H1 (cell line): Measurements from ENCODE around the gene LSM3. TPM values are rescaled to one million over a fixed set of nuclear protein-coding genes. Genes with fewer than 3 reads are reported as not detected.

Experiments
- CTCF ChIA-PET: fragments of 300-600 bp; sonication (Branson Sonifier 250); formaldehyde crosslinking; loops from one replicate; lab custom pipeline; 2021; ENCODE audit not compliant: partially characterized antibody; lab: Charles Lee
- POLR2A ChIA-PET: fragments of 300-600 bp; sonication (Branson Sonifier 250); formaldehyde crosslinking; loops from one replicate; lab custom pipeline; 2021; ENCODE audit warnings: inconsistent platforms; ENCODE audit not compliant: partially characterized antibody; lab: Charles Lee
- DNase-seq, 2 experiments: peaks; one replicate each; pipeline versions ENCODE4 v3.0.0 to v3.0.0-alpha.2; 2010 to 2022; ENCODE audit warnings: low spot score in 2 of 2, low read depth in 1 of 2, mixed read lengths in 1 of 2
- FAIRE-seq: peaks from 2 replicates; lab custom pipeline; 2011; peaks lifted over from hg19 to GRCh38; lab: Jason Lieb, UNC
- H2AFZ ChIP-seq: 2 replicates; pipeline ENCODE4 v1.8.1; 2012; ENCODE audit warnings: low read length, inconsistent platforms
- H2AK5ac ChIP-seq: 2 replicates; pipeline ENCODE4 v1.6.1; 2013; ENCODE audit warnings: low read depth, low read length
- H2BK120ac ChIP-seq: replicated peaks from 2 replicates; pipeline ENCODE3; 2013; ENCODE audit warnings: low read depth, low read length, inconsistent platforms
- H2BK12ac ChIP-seq: 2 replicates; pipeline ENCODE4 v1.6.1; 2013; ENCODE audit warnings: low read depth, low read length
- H2BK15ac ChIP-seq: 2 replicates; pipeline ENCODE4 v1.6.1; 2013; ENCODE audit warnings: low read length
- H2BK20ac ChIP-seq: 2 replicates; pipeline ENCODE4 v1.6.1; 2013; ENCODE audit warnings: low read length
- H2BK5ac ChIP-seq: 2 replicates; pipeline ENCODE4 v1.6.1; 2013; ENCODE audit warnings: low read depth, low read length
- H3K14ac ChIP-seq: 2 replicates; pipeline ENCODE4 v1.6.1; 2013; ENCODE audit warnings: inconsistent platforms; ENCODE audit not compliant: insufficient read length
- H3K18ac ChIP-seq: 2 replicates; pipeline ENCODE4 v1.6.1; 2013; ENCODE audit warnings: low read length; ENCODE audit errors: extremely low read depth
- H3K23ac ChIP-seq: 2 replicates; pipeline ENCODE4 v1.6.1; 2013; ENCODE audit warnings: inconsistent platforms; ENCODE audit not compliant: insufficient read length
- H3K23me2 ChIP-seq: 2 replicates; pipeline ENCODE4 v1.6.1; 2013; ENCODE audit warnings: low read depth, low read length
- H3K27ac ChIP-seq: 2 replicates; pipeline ENCODE4 v1.6.1; 2011; ENCODE audit warnings: low read depth, low read length, inconsistent platforms
- H3K27me3 ChIP-seq, 4 experiments: replicated peaks in 1 of 4; 1 replicate in 1 of 4; 2 replicates in 3 of 4; pipeline versions ENCODE4 v1.6.1 to v1.8.1; 2011 to 2013; ENCODE audit warnings: low read length in 3 of 4, mild to moderate bottlenecking in 3 of 4, inconsistent platforms in 2 of 4, mixed read lengths in 2 of 4, moderate library complexity in 1 of 4; ENCODE audit not compliant: control insufficient read depth in 3 of 4, insufficient read depth in 3 of 4; ENCODE audit errors: extremely low read depth in 1 of 4
- H3K36me3 ChIP-seq, 4 experiments: 2 replicates each; pipeline versions ENCODE4 v1.6.1 to v1.8.1; 2011 to 2013; ENCODE audit warnings: mild to moderate bottlenecking in 4 of 4, low read length in 3 of 4, moderate library complexity in 2 of 4, control low read depth in 1 of 4, inconsistent platforms in 1 of 4; ENCODE audit not compliant: insufficient read depth in 4 of 4, control insufficient read depth in 2 of 4
- H3K4ac ChIP-seq: replicated peaks from 2 replicates; pipeline ENCODE3; 2013; ENCODE audit warnings: low read length, low read depth, mixed read lengths, inconsistent platforms; ENCODE audit not compliant: insufficient read length
- H3K4me1 ChIP-seq, 4 experiments: replicated peaks in 1 of 4; 1 replicate in 1 of 4; 2 replicates in 3 of 4; pipeline versions ENCODE4 v1.6.1 to v1.8.1; 2011 to 2013; ENCODE audit warnings: low read length in 3 of 4, inconsistent platforms in 2 of 4, mixed read lengths in 1 of 4; ENCODE audit not compliant: insufficient read depth in 4 of 4, control insufficient read depth in 3 of 4
- H3K4me2 ChIP-seq, 2 experiments: 2 replicates each; pipeline versions ENCODE4 v1.6.1 to v1.8.1; 2011 to 2013; ENCODE audit warnings: low read depth in 2 of 2, low read length in 2 of 2, control low read depth in 1 of 2, inconsistent platforms in 1 of 2, mild to moderate bottlenecking in 1 of 2; ENCODE audit not compliant: insufficient read depth in 1 of 2
- H3K4me3 ChIP-seq, 4 experiments: fragments of 200-600, 300-600 bp in 1 of 4; sonication (generic), shearing (Covaris generic), sonication (Bioruptor Twin) in 1 of 4; 2 replicates each; pipeline versions ENCODE4 v1.5.1 to v1.8.1; 2011 to 2016; ENCODE audit warnings: low read length in 4 of 4, low read depth in 3 of 4, control low read depth in 2 of 4, inconsistent platforms in 2 of 4, mild to moderate bottlenecking in 2 of 4, mixed read lengths in 1 of 4, moderate library complexity in 1 of 4; ENCODE audit not compliant: insufficient read depth in 2 of 4; ENCODE audit errors: extremely low read depth in 1 of 4
- H3K56ac ChIP-seq: replicated peaks from 2 replicates; pipeline ENCODE3; 2013; ENCODE audit warnings: low read depth, mild to moderate bottlenecking, mixed read lengths, low read length, inconsistent platforms; ENCODE audit not compliant: insufficient read length
- H3K79me1 ChIP-seq: 2 replicates; pipeline ENCODE4 v1.6.1; 2013; ENCODE audit warnings: low read depth, low read length, control low read depth
- H3K79me2 ChIP-seq, 2 experiments: 2 replicates each; pipeline versions ENCODE4 v1.6.1 to v1.8.1; 2012 to 2013; ENCODE audit warnings: low read length in 2 of 2, mild to moderate bottlenecking in 2 of 2, inconsistent platforms in 1 of 2; ENCODE audit not compliant: insufficient read depth in 2 of 2, control insufficient read depth in 1 of 2
- H3K9ac ChIP-seq, 4 experiments: replicated peaks in 1 of 4; 1 replicate in 1 of 4; 2 replicates in 3 of 4; pipeline versions ENCODE4 v1.6.1 to v1.8.1; 2011 to 2013; ENCODE audit warnings: low read depth in 3 of 4, low read length in 3 of 4, control low read depth in 2 of 4, mild to moderate bottlenecking in 2 of 4, moderate library complexity in 2 of 4, inconsistent platforms in 1 of 4; ENCODE audit errors: extremely low read depth in 1 of 4
- H3K9me3 ChIP-seq, 2 experiments: 2 replicates each; pipeline versions ENCODE4 v1.6.1 to v1.8.1; 2012 to 2013; ENCODE audit warnings: mild to moderate bottlenecking in 2 of 2, moderate library complexity in 2 of 2, control low read depth in 1 of 2, inconsistent platforms in 1 of 2, low read depth in 1 of 2, low read length in 1 of 2, mixed read lengths in 1 of 2; ENCODE audit not compliant: insufficient read depth in 2 of 2
- H4K20me1 ChIP-seq, 2 experiments: replicated peaks in 1 of 2; 2 replicates each; pipeline versions ENCODE3 to v1.8.1; 2011 to 2013; ENCODE audit warnings: inconsistent platforms in 2 of 2, low read length in 2 of 2, mild to moderate bottlenecking in 1 of 2; ENCODE audit not compliant: insufficient read depth in 2 of 2, control insufficient read depth in 1 of 2
- H4K5ac ChIP-seq: 2 replicates; pipeline ENCODE4 v1.6.1; 2013; ENCODE audit warnings: low read length, low read depth, mixed read lengths, inconsistent platforms; ENCODE audit not compliant: insufficient read length
- H4K8ac ChIP-seq: 2 replicates; pipeline ENCODE4 v1.8.0; 2013; ENCODE audit warnings: mild to moderate bottlenecking, moderate library complexity, low read length, inconsistent platforms; ENCODE audit not compliant: insufficient read depth; ENCODE audit errors: extremely low read depth
- H4K91ac ChIP-seq: replicated peaks from 2 replicates; pipeline ENCODE3; 2013; ENCODE audit warnings: low read length, mixed read lengths, inconsistent platforms; ENCODE audit not compliant: insufficient read length
- BACH1 ChIP-seq: IDR thresholded peaks from 2 replicates; pipeline ENCODE4 v1.6.1; 2012; ENCODE audit warnings: low read length, improper control_type of control experiment
- CHD2 ChIP-seq: IDR thresholded peaks from 2 replicates; pipeline ENCODE4 v1.6.1; 2012; ENCODE audit warnings: low read length, improper control_type of control experiment
- CREB1 ChIP-seq: IDR thresholded peaks from 2 replicates; pipeline ENCODE4 v1.6.1; 2012; ENCODE audit warnings: inconsistent platforms
- NRF1 ChIP-seq: IDR thresholded peaks from 2 replicates; pipeline ENCODE4 v1.6.1; 2011; ENCODE audit warnings: mild to moderate bottlenecking, low read depth, low read length, improper control_type of control experiment
- RAD21 ChIP-seq, 2 experiments: IDR thresholded peaks in 1 of 2; conservative IDR thresholded peaks in 1 of 2; 2 replicates each; pipeline ENCODE4 v1.6.1; 2011; ENCODE audit warnings: low read depth in 2 of 2, low read length in 2 of 2, improper control_type of control experiment in 1 of 2, inconsistent platforms in 1 of 2, mild to moderate bottlenecking in 1 of 2, moderate library complexity in 1 of 2
- SAP30 ChIP-seq: fragments of 300-600 bp; sonication (generic); IDR thresholded peaks from 2 replicates; pipeline ENCODE4 v1.7.1; 2012; ENCODE audit warnings: low read length, moderate library complexity, mild to moderate bottlenecking, inconsistent platforms; ENCODE audit not compliant: insufficient read depth, insufficient replicate concordance
- SP4 ChIP-seq: IDR thresholded peaks from 2 replicates; pipeline ENCODE4 v1.6.1; 2012; ENCODE audit warnings: low read length, inconsistent platforms
- TAF1 ChIP-seq: IDR thresholded peaks from 2 replicates; pipeline ENCODE4 v1.6.1; 2011; ENCODE audit warnings: mild to moderate bottlenecking, low read depth, low read length
- WGBS, 2 experiments: shearing (Covaris generic) in 1 of 2; methylation state at CpG; one replicate each; pipeline versions ENCODE4 v1.1.6 to v1.1.7; 2013 to 2015; ENCODE audit warnings: low lambda C conversion rate in 2 of 2, mixed read lengths in 2 of 2, inconsistent platforms in 1 of 2, low coverage in 1 of 2, missing lambda C conversion rate in 1 of 2; ENCODE audit not compliant: insufficient replicate concordance in 2 of 2, insufficient coverage in 1 of 2, insufficient read length in 1 of 2; ENCODE audit errors: extremely low coverage in 1 of 2, missing lambda C conversion rate in 1 of 2; 5-methylcytosine and 5-hydroxymethylcytosine counted together
- polyA plus RNA-seq, 7 experiments: library from polyadenylated mRNA; depleted of rRNA in 3 of 7; stranded (reverse) in 5 of 7; unstranded in 2 of 7; fragments of >200 nt in 5 of 7; fragments of 200-250 nt in 2 of 7; gene quantifications; 1 replicate in 5 of 7; 2 replicates in 1 of 7; 4 replicates in 1 of 7; pipeline versions ENCODE4 v1.2.1 to v1.2.3, GENCODE V29; 2011 to 2013; ENCODE audit warnings: missing spikeins in 2 of 7, mixed read lengths in 2 of 7
- total RNA-seq: library from RNA; stranded (reverse); fragmentation: NEBNext Ultra II Directional; extraction: Animal tissue kit (Norgen Biotek cat#: 25700); gene quantifications from 2 replicates; pipeline ENCODE4 v1.2.1, GENCODE V29; 2021

Gene LSM3
- total and polyA plus RNA-seq, 2 of the 8 experiments (the other 6 are each of a cell fraction or from before 2014, with no cell fraction given): 7.1 to 25.4 TPM

GRCh38 chr3:14141144-14141543 lies 37.5 kb upstream of the LSM3 start:
- H2BK12ac ChIP-seq: no peak overlapping the region
- H2BK20ac ChIP-seq: no peak overlapping the region
- H4K91ac ChIP-seq: no peak overlapping the region
- H3K4me1 ChIP-seq: no peaks in the 10 kb centered on the region; a peak in 3 of 7 replicates
- no peak overlapping the region for H4K8ac ChIP-seq
- H3K18ac ChIP-seq: no peak overlapping the region
- FAIRE-seq (no peak), DNase-seq (no peak)
- no peak overlapping the region for H3K4me2 ChIP-seq
- no peaks in the 10 kb centered on the region for H3K23me2 ChIP-seq
- H3K36me3 ChIP-seq: peaks cover 0 to 8% (median 6%) of the 10 kb centered on the region in 4 experiments; a peak in 5 of 8 replicates
- no peak overlapping the region for H3K9ac ChIP-seq
- WGBS, 2 experiments: 76% methylated on average over 2 of the region's 2 CpGs; no CpG with 5 or more reads in 1 of the 2 experiments
- H2BK120ac ChIP-seq: no peak overlapping the region
- no peak overlapping the region for H3K4ac ChIP-seq
- H3K4me3 ChIP-seq: no peak overlapping the region
- H3K27ac ChIP-seq: no peak overlapping the region; the same call in 1 of the 2 replicates
- no peak overlapping the region for H2BK5ac ChIP-seq
- H3K79me1 ChIP-seq: no peaks in the 10 kb centered on the region
- ChIA-PET CTCF (interaction anchor here (0.6 to 1.0 kb wide), 3 partner anchors 20 to 327 kb away, joined by 3 read pairs; no protein-coding TSS in a partner anchor), POLR2A (interaction anchor here (0.9 to 6.2 kb wide), 3 partner anchors 10 to 37 kb away, joined by 3 to 32 read pairs (median 3); partner anchors contain the start of genes CHCHD4, LSM3, TMEM43 and XPC)
- H4K5ac ChIP-seq: no peak overlapping the region
- H3K9me3 ChIP-seq: no peaks in the 10 kb centered on the region
- H4K20me1 ChIP-seq: peaks cover 2 to 10% of the 10 kb centered on the region in 2 experiments
- H3K14ac ChIP-seq: no peak overlapping the region
- H3K56ac ChIP-seq: no peak overlapping the region
- H2BK15ac ChIP-seq: no peak overlapping the region
- no peaks in the 10 kb centered on the region for H3K27me3 ChIP-seq
- no peak overlapping the region for H3K23ac ChIP-seq
- H2AK5ac ChIP-seq: no peak overlapping the region
- no peak overlapping the region for H2AFZ ChIP-seq
- no peaks in the 10 kb centered on the region for H3K79me2 ChIP-seq
- TF ChIP-seq TAF1 (no peak), CHD2 (no peak), RAD21 (IDR thresholded peaks at IDR 0.05 in 1 of 2, conservative IDR thresholded peaks at IDR 0.05 in 1 of 2; ENCODE audit: low read depth in 2 of 2, low read length in 2 of 2) (no peak), BACH1 (no peak), SP4 (no peak), CREB1 (no peak), SAP30 (no peak), NRF1 (no peak)
- TF ChIP-seq, all 59 proteins: peak for 0
